ENCODE results near the gene CHRNA4. TPM values are rescaled to one million over a fixed set of nuclear protein-coding genes. Genes with fewer than 3 reads are reported as not detected.

Gene CHRNA4
- total RNA-seq, 6 experiments from 2014 or later: 4.6 to 165 (median 26.8) TPM

- H3K36me3 ChIP-seq: no peaks in the 10 kb centered on the region
- DNase-seq (no peak), ATAC-seq (no peak)
- no peak overlapping the region for H3K4me3 ChIP-seq
- 83% methylated on average over 1 of the region's 12 CpGs for WGBS (ENCODE audit: insufficient coverage, low coverage, low lambda C conversion rate, missing lambda C conversion rate)
- no peaks in the 10 kb centered on the region for H3K27me3 ChIP-seq
- TF ChIP-seq CTCF (IDR thresholded peaks at IDR 0.05) (no peak), POLR2A (IDR thresholded peaks at IDR 0.05) (no peak)
- H3K4me1 ChIP-seq: no peaks in the 10 kb centered on the region
- H3K27ac ChIP-seq: no peak overlapping the region
- no peaks in the 10 kb centered on the region for H3K9me3 ChIP-seq
- intact Hi-C loops (cut with DNase I): no loop called here
These were observed 13.4 kb upstream of the CHRNA4 start for GRCh38 chr20:63374504-63374903.

- Histone ChIP-seq H3K4me1 (no peaks in the 10 kb centered on the region), H3K36me3 (no peaks in the 10 kb centered on the region), H3K9me3 (no peaks in the 10 kb centered on the region), H3K27me3 (no peaks in the 10 kb centered on the region), H3K27ac (no peak overlapping the region), H3K4me3 (no peak overlapping the region)
- no peak for TF ChIP-seq CTCF (IDR thresholded peaks at IDR 0.05)
- TF ChIP-seq POLR2A (IDR thresholded peaks at IDR 0.05): no peak
- ATAC-seq: no peak
- no peak for DNase-seq
- intact Hi-C loops (cut with DNase I): no loop called here
- no CpG with 5 or more reads among the region's 19 CpGs for WGBS (ENCODE audit: insufficient coverage, low coverage, low lambda C conversion rate, missing lambda C conversion rate)
These were observed 12.8 kb upstream of the CHRNA4 start for GRCh38 chr20:63373996-63374395.

- H3K4me1 ChIP-seq: no peaks in the 10 kb centered on the region
- no peak overlapping the region for H3K4me3 ChIP-seq
- TF ChIP-seq CTCF (IDR thresholded peaks at IDR 0.05) (no peak), POLR2A (IDR thresholded peaks at IDR 0.05) (no peak)
- no peak overlapping the region for H3K27ac ChIP-seq
- no peaks in the 10 kb centered on the region for H3K27me3 ChIP-seq
- intact Hi-C loops (cut with DNase I): no loop called here
- WGBS (ENCODE audit: insufficient coverage, low coverage, low lambda C conversion rate, missing lambda C conversion rate): 64% methylated on average over 9 of the region's 34 CpGs
- ATAC-seq (no peak), DNase-seq (no peak)
- H3K9me3 ChIP-seq: no peaks in the 10 kb centered on the region
- H3K36me3 ChIP-seq: no peaks in the 10 kb centered on the region
These were observed 12.1 kb upstream of the CHRNA4 start for GRCh38 chr20:63372971-63373885.

- DNase-seq (no peak), ATAC-seq (no peak)
- Histone ChIP-seq H3K4me1 (no peaks in the 10 kb centered on the region), H3K27me3 (no peaks in the 10 kb centered on the region), H3K9me3 (no peaks in the 10 kb centered on the region), H3K36me3 (no peaks in the 10 kb centered on the region), H3K4me3 (no peak overlapping the region), H3K27ac (no peak overlapping the region)
- intact Hi-C loops (cut with DNase I): no loop called here
- TF ChIP-seq POLR2A (IDR thresholded peaks at IDR 0.05) (no peak), CTCF (IDR thresholded peaks at IDR 0.05) (no peak)
- 73% methylated on average over 16 of the region's 28 CpGs for WGBS (ENCODE audit: insufficient coverage, low coverage, low lambda C conversion rate, missing lambda C conversion rate)
These were observed 10.2 kb upstream of the CHRNA4 start for GRCh38 chr20:63371291-63371865.

All from right lobe of liver (tissue), 6 donors.